Right lobe of liver (tissue), 4 donors: ENCODE results near the gene TASOR2.

Source experiments
- POLR2A ChIP-seq: fragments of 450-650 bp; IDR thresholded peaks from one replicate; pipeline ENCODE4 v1.6.1; 2017; ENCODE audit warnings: antibody characterized with exemption, mild to moderate bottlenecking
- TF ChIP-seq, protein P1 (sequence below), 4 donors: fragments of 200-600 bp in 3 of 4; fragments of 450-650 bp in 1 of 4; IDR thresholded peaks; one replicate each; pipeline versions ENCODE4 v1.5.1 to v1.8.0; 2016 to 2022; ENCODE audit warnings: antibody characterized with exemption in 4 of 4, mild to moderate bottlenecking in 2 of 4
- donor health status: DM: no; HTN: no; CAD: no.
- donor health status: DM: no; HTN: no; CAD: no.
- donor health status: DM: no; HTN: yes; CAD: no.

- no peak for TF ChIP-seq POLR2A
- TF ChIP-seq, protein P1, sequence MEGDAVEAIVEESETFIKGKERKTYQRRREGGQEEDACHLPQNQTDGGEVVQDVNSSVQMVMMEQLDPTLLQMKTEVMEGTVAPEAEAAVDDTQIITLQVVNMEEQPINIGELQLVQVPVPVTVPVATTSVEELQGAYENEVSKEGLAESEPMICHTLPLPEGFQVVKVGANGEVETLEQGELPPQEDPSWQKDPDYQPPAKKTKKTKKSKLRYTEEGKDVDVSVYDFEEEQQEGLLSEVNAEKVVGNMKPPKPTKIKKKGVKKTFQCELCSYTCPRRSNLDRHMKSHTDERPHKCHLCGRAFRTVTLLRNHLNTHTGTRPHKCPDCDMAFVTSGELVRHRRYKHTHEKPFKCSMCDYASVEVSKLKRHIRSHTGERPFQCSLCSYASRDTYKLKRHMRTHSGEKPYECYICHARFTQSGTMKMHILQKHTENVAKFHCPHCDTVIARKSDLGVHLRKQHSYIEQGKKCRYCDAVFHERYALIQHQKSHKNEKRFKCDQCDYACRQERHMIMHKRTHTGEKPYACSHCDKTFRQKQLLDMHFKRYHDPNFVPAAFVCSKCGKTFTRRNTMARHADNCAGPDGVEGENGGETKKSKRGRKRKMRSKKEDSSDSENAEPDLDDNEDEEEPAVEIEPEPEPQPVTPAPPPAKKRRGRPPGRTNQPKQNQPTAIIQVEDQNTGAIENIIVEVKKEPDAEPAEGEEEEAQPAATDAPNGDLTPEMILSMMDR (IDR thresholded peaks at IDR 0.05), result no peak
Observed at GRCh38 chr10:5650664-5651387, 33.8 kb upstream of the TASOR2 start.
